Mesodermal cell (in vitro differentiated cells): ENCODE results near the gene PTGR1. TPM values are rescaled to one million over a fixed set of nuclear protein-coding genes. Genes with fewer than 3 reads are reported as not detected.

Experiments
- H3K27ac ChIP-seq: 2 replicates; pipeline ENCODE4 v1.7.0; 2013; ENCODE audit warnings: mild to moderate bottlenecking, low read depth, low read length, moderate library complexity; ENCODE audit not compliant: severe bottlenecking
- H3K36me3 ChIP-seq: 2 replicates; pipeline ENCODE4 v1.7.1; 2013; ENCODE audit warnings: mild to moderate bottlenecking, low read length, moderate library complexity; ENCODE audit not compliant: control insufficient read depth, insufficient read depth
- H3K4me1 ChIP-seq: one replicate; pipeline ENCODE4 v1.7.1; 2013; ENCODE audit warnings: mild to moderate bottlenecking, low read length; ENCODE audit not compliant: insufficient read depth, control insufficient read depth, poor library complexity, severe bottlenecking
- H3K4me3 ChIP-seq: 2 replicates; pipeline ENCODE4 v1.7.0; 2013; ENCODE audit warnings: low read length, control low read depth, mild to moderate bottlenecking; ENCODE audit not compliant: insufficient read depth, poor library complexity, severe bottlenecking; ENCODE audit errors: extremely low read depth
- H3K9me3 ChIP-seq: 2 replicates; pipeline ENCODE4 v1.7.1; 2013; ENCODE audit warnings: mild to moderate bottlenecking, low read length, moderate library complexity; ENCODE audit not compliant: control insufficient read depth
- whole genome bisulfite sequencing, 2 experiments: methylation state at CpG; one replicate each; pipeline ENCODE4 v1.1.5; 2013; ENCODE audit warnings: missing lambda C conversion rate in 2 of 2; ENCODE audit not compliant: insufficient coverage in 2 of 2; 5-methylcytosine and 5-hydroxymethylcytosine counted together
- polyA plus RNA-seq, 2 experiments: library from polyadenylated mRNA; stranded (reverse); fragments of 50-300 nt; gene quantifications; one replicate each; pipeline ENCODE4 v1.2.3, GENCODE V29; 2013

Gene PTGR1
- polyA plus RNA-seq (2013, experiment 1 of 2) = 29.0 TPM
- polyA plus RNA-seq (2013, experiment 2 of 2) = 30.2 TPM

GRCh38 chr9:111599092-111599954 lies at the start of gene PTGR1:
Gene PTGR1, minus strand, starts transcription at chr9:111599647. Its CDS starts 2,225 bp downstream, at chr9:111597422.
- 37 to 45% methylated on average over 28 to 51 of the region's 64 CpGs for WGBS, 2 experiments
- peak within 1 kb of the TSS; percentile 62 for H3K27ac ChIP-seq
- peaks cover 3% of the 10 kb centered on the region for H3K4me1 ChIP-seq

GRCh38 chr9:111649016-111649415 lies 49.6 kb upstream of the PTGR1 start:
- no peaks in the 10 kb centered on the region for H3K9me3 ChIP-seq
- H3K4me1 ChIP-seq = no peaks in the 10 kb centered on the region
- peaks cover 49% of the 10 kb centered on the region for H3K36me3 ChIP-seq
- WGBS, 2 experiments = 100% methylated on average over 1 to 2 of the region's 4 CpGs
- no peak overlapping the region for H3K27ac ChIP-seq
- H3K4me3 ChIP-seq = no peak overlapping the region

More at GRCh38 chr9:111599092-111599954, at the start of gene PTGR1:
- H3K36me3 ChIP-seq = peaks cover 15% of the 10 kb centered on the region
- H3K9me3 ChIP-seq = no peaks in the 10 kb centered on the region
- peak within 1 kb of the TSS; percentile 56 for H3K4me3 ChIP-seq

GRCh38 chr9:111648066-111648465 lies 48.6 kb upstream of the PTGR1 start:
- WGBS, 2 experiments = 90 to 100% methylated on average over 2 to 3 of the region's 4 CpGs
- H3K9me3 ChIP-seq = no peaks in the 10 kb centered on the region
- no peaks in the 10 kb centered on the region for H3K4me1 ChIP-seq
- H3K4me3 ChIP-seq = no peak overlapping the region
- peaks cover 48% of the 10 kb centered on the region for H3K36me3 ChIP-seq
- no peak overlapping the region for H3K27ac ChIP-seq

GRCh38 chr9:111646417-111646816 lies 47.0 kb upstream of the PTGR1 start:
- Histone ChIP-seq H3K4me1 (no peaks in the 10 kb centered on the region), H3K9me3 (no peaks in the 10 kb centered on the region), H3K27ac (no peak overlapping the region), H3K36me3 (peaks cover 48% of the 10 kb centered on the region), H3K4me3 (no peak overlapping the region)
- WGBS, 2 experiments = 86% methylated on average over 1 of the region's 2 CpGs; no CpG with 5 or more reads in 1 of the 2 experiments

GRCh38 chr9:111645806-111646205 lies 46.4 kb upstream of the PTGR1 start:
- no peaks in the 10 kb centered on the region for H3K4me1 ChIP-seq
- WGBS, 2 experiments = no CpG with 5 or more reads among the region's 1 CpG
- no peaks in the 10 kb centered on the region for H3K9me3 ChIP-seq
- H3K27ac ChIP-seq = no peak overlapping the region
- peaks cover 46% of the 10 kb centered on the region for H3K36me3 ChIP-seq
- no peak overlapping the region for H3K4me3 ChIP-seq

- WGBS, 2 experiments = 91 to 92% methylated on average over 4 to 5 of the region's 8 CpGs
Observed at GRCh38 chr9:111644195-111644772, 44.8 kb upstream of the PTGR1 start.

GRCh38 chr9:111637421-111637950 lies 38.0 kb upstream of the PTGR1 start:
- peaks cover 6% of the 10 kb centered on the region for H3K36me3 ChIP-seq
- WGBS, 2 experiments = 93 to 97% methylated on average over 6 of the region's 6 CpGs
- H3K27ac ChIP-seq = no peak overlapping the region

More at GRCh38 chr9:111644195-111644772, 44.8 kb upstream of the PTGR1 start:
- Histone ChIP-seq H3K4me1 (no peaks in the 10 kb centered on the region), H3K27ac (no peak overlapping the region), H3K36me3 (peaks cover 34% of the 10 kb centered on the region), H3K4me3 (no peak overlapping the region), H3K9me3 (no peaks in the 10 kb centered on the region)

GRCh38 chr9:111634860-111635259 lies 35.4 kb upstream of the PTGR1 start:
- peaks cover 6% of the 10 kb centered on the region for H3K4me1 ChIP-seq
- no peak overlapping the region for H3K27ac ChIP-seq
- no CpG with 5 or more reads among the region's 1 CpG for WGBS, 2 experiments
- H3K9me3 ChIP-seq = no peaks in the 10 kb centered on the region
- no peak overlapping the region for H3K4me3 ChIP-seq
- peaks cover 6% of the 10 kb centered on the region for H3K36me3 ChIP-seq

More at GRCh38 chr9:111637421-111637950, 38.0 kb upstream of the PTGR1 start:
- Histone ChIP-seq H3K4me1 (peaks cover 6% of the 10 kb centered on the region), H3K9me3 (no peaks in the 10 kb centered on the region), H3K4me3 (no peak overlapping the region)

GRCh38 chr9:111633389-111633736 lies 33.9 kb upstream of the PTGR1 start:
- Histone ChIP-seq H3K4me3 (no peak overlapping the region), H3K9me3 (no peaks in the 10 kb centered on the region), H3K4me1 (peaks cover 6% of the 10 kb centered on the region), H3K27ac (no peak overlapping the region), H3K36me3 (peaks cover 6% of the 10 kb centered on the region)
- WGBS, 2 experiments = 82 to 88% methylated on average over 1 of the region's 1 CpG

- Histone ChIP-seq H3K27ac (no peak overlapping the region), H3K4me1 (peaks cover 6% of the 10 kb centered on the region), H3K9me3 (no peaks in the 10 kb centered on the region), H3K4me3 (peak overlapping the region; percentile 91), H3K36me3 (peaks cover 6% of the 10 kb centered on the region)
- WGBS, 2 experiments = 89 to 91% methylated on average over 3 to 4 of the region's 7 CpGs
Observed at GRCh38 chr9:111632695-111633388, 33.4 kb upstream of the PTGR1 start.
